HepG2 (cell line): ENCODE data around the gene ITGAE. TPM values are rescaled to one million over a fixed set of nuclear protein-coding genes. Genes with fewer than 3 reads are reported as not detected.

Experiments used
- AKNA ChIP-seq: sonication (generic); formaldehyde crosslinking; IDR thresholded peaks from 2 replicates; pipeline ENCODE4 v1.4.0; 2020; ENCODE audit warnings: missing genetic modification reagents, borderline replicate concordance
- HOMEZ ChIP-seq: IDR thresholded peaks from 2 replicates; pipeline ENCODE4 v1.6.1; 2016; ENCODE audit warnings: low read depth
- RERE ChIP-seq: IDR thresholded peaks from 2 replicates; pipeline ENCODE4 v1.6.1; 2016; ENCODE audit warnings: low read depth, missing genetic modification reagents, missing compliant biosample characterization
- SMARCC2 ChIP-seq: fragments of 450-650 bp; IDR thresholded peaks from 2 replicates; pipeline ENCODE4 v1.6.1; 2017; ENCODE audit warnings: antibody characterized with exemption, mild to moderate bottlenecking
- SRSF1 ChIP-seq: fragments of 200-400 bp; formaldehyde crosslinking; optimal IDR thresholded peaks from 2 replicates; pipeline ENCODE3; 2017; ENCODE audit warnings: mild to moderate bottlenecking, low read depth, low read length, moderate library complexity
- ZMAT3 ChIP-seq: sonication (generic); formaldehyde crosslinking; conservative IDR thresholded peaks from 2 replicates; pipeline ENCODE4 v1.7.0; 2021; ENCODE audit warnings: missing genetic modification reagents
- ZNF138 ChIP-seq: sonication (generic); formaldehyde crosslinking; IDR thresholded peaks from 2 replicates; pipeline ENCODE4 v1.5.0; 2020; ENCODE audit warnings: mild to moderate bottlenecking, low read depth, missing genetic modification reagents
- ZNF180 ChIP-seq: sonication (generic); formaldehyde crosslinking; IDR thresholded peaks from 2 replicates; pipeline ENCODE4 v1.4.0; 2020; ENCODE audit warnings: low read depth, missing genetic modification reagents, borderline replicate concordance
- ZNF335 ChIP-seq: sonication (generic); formaldehyde crosslinking; IDR thresholded peaks from 2 replicates; pipeline ENCODE4 v1.4.0; 2020; ENCODE audit warnings: missing genetic modification reagents
- ZNF430 ChIP-seq: sonication (generic); formaldehyde crosslinking; IDR thresholded peaks from 2 replicates; pipeline ENCODE4 v1.9.0; 2021; ENCODE audit warnings: mild to moderate bottlenecking, missing genetic modification reagents
- ZNF609 ChIP-seq: sonication (generic); formaldehyde crosslinking; IDR thresholded peaks from 2 replicates; pipeline ENCODE4 v1.4.0; 2020; ENCODE audit warnings: mild to moderate bottlenecking, missing genetic modification reagents, borderline replicate concordance
- polyA plus RNA-seq, 8 experiments: library from polyadenylated mRNA; depleted of rRNA in 3 of 8; stranded (reverse) in 7 of 8; unstranded in 1 of 8; fragments of >200 nt; fragmentation: Illumina TruSeq in 4 of 8; extraction: Trizol in 4 of 8; gene quantifications; 2 replicates each; pipeline versions ENCODE4 v1.2.1 to v1.2.3, GENCODE V29; 2011 to 2016; ENCODE audit warnings: low read depth in 4 of 8, missing spikeins in 1 of 8, mixed read lengths in 1 of 8; ENCODE audit not compliant: insufficient read depth in 1 of 8
- total RNA-seq, 5 experiments: library from RNA; depleted of rRNA; stranded (reverse); fragments of >200 nt; fragmentation: Illumina TruSeq; extraction: Trizol; gene quantifications; 2 replicates each; pipeline ENCODE4 v1.2.3, GENCODE V29; 2016; ENCODE audit warnings: low read depth in 1 of 5

ITGAE gene
- total and polyA plus RNA-seq, 2 of the 13 experiments (the other 11 are each of a cell fraction or from before 2014, with no cell fraction given), result 42.3 to 49.0 TPM

- TF ChIP-seq SMARCC2 (no peak), AKNA (CRISPR knock-in tag) (0 out of 2 replicates have a peak, but pooled peaks have one; percentile 59), ZNF180 (no peak), ZNF609 (CRISPR knock-in tag) (no peak; the same call in 1 of the 2 replicates), ZNF430 (peak; percentile 7; the same call in 1 of the 2 replicates), ZMAT3 (CRISPR knock-in tag) (no peak), ZNF335 (CRISPR knock-in tag) (no peak), HOMEZ (CRISPR knock-in tag) (no peak), SRSF1 (peak; percentile 77), RERE (no peak), ZNF138 (CRISPR knock-in tag) (peak; percentile 84; the same call in 1 of the 2 replicates)
Observed at GRCh38 chr17:3668279-3669084, 132.5 kb downstream of the ITGAE start, which contains the start of the genes EMC6 and TAX1BP3 (continued).
